A673 (cell line): ENCODE data around the gene GRAMD1A. TPM values are rescaled to one million over a fixed set of nuclear protein-coding genes. Genes with fewer than 3 reads are reported as not detected.

Experiments
- BruUV-seq: library from RNA; stranded (reverse); fragments of 400-500 nt; replicated peaks from 2 replicates; lab custom pipeline; 2021; lab: Mats Ljungman, UMichigan
- CTCF ChIA-PET: fragments of 300-600 bp; sonication (Branson Sonifier 250); formaldehyde crosslinking; loops from one replicate; lab custom pipeline; 2022; ENCODE audit warnings: antibody characterized with exemption; lab: Charles Lee
- POLR2A ChIA-PET: fragments of 300-600 bp; sonication (Branson Sonifier 250); formaldehyde crosslinking; loops from one replicate; lab custom pipeline; 2022; ENCODE audit warnings: antibody characterized with exemption; ENCODE audit not compliant: low non-redundant PET; lab: Charles Lee
- DNase-seq: peaks from one replicate; pipeline ENCODE4 v3.0.0-alpha.2; 2015; ENCODE audit warnings: low spot score
- H3K27ac ChIP-seq: fragments of 200-600 bp; sonication (generic); 2 replicates; pipeline ENCODE4 v1.5.1; 2016; ENCODE audit warnings: mixed run types, low read depth, mild to moderate bottlenecking, mixed read lengths, antibody characterized with exemption, low read length; ENCODE audit not compliant: poor library complexity, severe bottlenecking
- H3K27me3 ChIP-seq: fragments of 200-600 bp; sonication (generic); replicated peaks from 2 replicates; pipeline ENCODE4 v1.6.1; 2017; ENCODE audit warnings: mixed run types, low read depth, mild to moderate bottlenecking, mixed read lengths, antibody characterized with exemption, low read length; ENCODE audit not compliant: insufficient read depth, poor library complexity
- H3K36me3 ChIP-seq: fragments of 200-600 bp; sonication (generic); 2 replicates; pipeline ENCODE4 v1.6.1; 2016; ENCODE audit warnings: mixed run types, mild to moderate bottlenecking, mixed read lengths, antibody characterized with exemption, low read length; ENCODE audit not compliant: insufficient read depth, poor library complexity, severe bottlenecking
- H3K4me1 ChIP-seq: fragments of 200-600 bp; sonication (generic); 2 replicates; pipeline ENCODE4 v1.6.1; 2017; ENCODE audit warnings: mixed run types, mild to moderate bottlenecking, mixed read lengths, antibody characterized with exemption, low read length; ENCODE audit not compliant: insufficient read depth, poor library complexity, severe bottlenecking
- H3K4me3 ChIP-seq: fragments of 200-600 bp; sonication (generic); 2 replicates; pipeline ENCODE4 v1.5.1; 2016; ENCODE audit warnings: low read depth, mixed run types, mild to moderate bottlenecking, mixed read lengths, low read length; ENCODE audit not compliant: poor library complexity, severe bottlenecking
- H3K9me3 ChIP-seq: fragments of 200-600 bp; sonication (generic); 2 replicates; pipeline ENCODE4 v1.6.1; 2016; ENCODE audit warnings: mixed run types, low read depth, mild to moderate bottlenecking, mixed read lengths, antibody characterized with exemption, low read length; ENCODE audit not compliant: poor library complexity, severe bottlenecking
- CTCF ChIP-seq: fragments of 300-800, 200-600 bp; sonication (generic); conservative IDR thresholded peaks from 2 replicates; pipeline ENCODE4 v1.5.1; 2017; ENCODE audit warnings: low read depth, mild to moderate bottlenecking, antibody characterized with exemption, low read length, moderate library complexity, mixed read lengths
- EZH2 ChIP-seq: fragments of 200-600 bp; sonication (generic); IDR thresholded peaks from 2 replicates; pipeline ENCODE4 v1.6.1; 2017; ENCODE audit warnings: borderline replicate concordance, low read depth, mild to moderate bottlenecking, mixed read lengths, antibody characterized with exemption, low read length; ENCODE audit not compliant: poor library complexity, severe bottlenecking
- intact Hi-C: fragments of 100-400 bp; cut with micrococcal nuclease; formaldehyde crosslinking; loops from one replicate; pipeline ENCODE4 v1.10.0; 2022; ENCODE audit not compliant: unreplicated experiment
- total RNA-seq: library from RNA; stranded (reverse); gene quantifications from 2 replicates; pipeline ENCODE4 v1.2.3, GENCODE V29; 2021

The GRAMD1A gene
- total RNA-seq, 1 experiment from 2014 or later: 87.3 TPM

- H3K4me3 ChIP-seq: no peak overlapping the region
- CTCF ChIA-PET: no interaction called here
These were observed 32.3 kb downstream of the GRAMD1A start for GRCh38 chr19:35032356-35032865.

DNA sequence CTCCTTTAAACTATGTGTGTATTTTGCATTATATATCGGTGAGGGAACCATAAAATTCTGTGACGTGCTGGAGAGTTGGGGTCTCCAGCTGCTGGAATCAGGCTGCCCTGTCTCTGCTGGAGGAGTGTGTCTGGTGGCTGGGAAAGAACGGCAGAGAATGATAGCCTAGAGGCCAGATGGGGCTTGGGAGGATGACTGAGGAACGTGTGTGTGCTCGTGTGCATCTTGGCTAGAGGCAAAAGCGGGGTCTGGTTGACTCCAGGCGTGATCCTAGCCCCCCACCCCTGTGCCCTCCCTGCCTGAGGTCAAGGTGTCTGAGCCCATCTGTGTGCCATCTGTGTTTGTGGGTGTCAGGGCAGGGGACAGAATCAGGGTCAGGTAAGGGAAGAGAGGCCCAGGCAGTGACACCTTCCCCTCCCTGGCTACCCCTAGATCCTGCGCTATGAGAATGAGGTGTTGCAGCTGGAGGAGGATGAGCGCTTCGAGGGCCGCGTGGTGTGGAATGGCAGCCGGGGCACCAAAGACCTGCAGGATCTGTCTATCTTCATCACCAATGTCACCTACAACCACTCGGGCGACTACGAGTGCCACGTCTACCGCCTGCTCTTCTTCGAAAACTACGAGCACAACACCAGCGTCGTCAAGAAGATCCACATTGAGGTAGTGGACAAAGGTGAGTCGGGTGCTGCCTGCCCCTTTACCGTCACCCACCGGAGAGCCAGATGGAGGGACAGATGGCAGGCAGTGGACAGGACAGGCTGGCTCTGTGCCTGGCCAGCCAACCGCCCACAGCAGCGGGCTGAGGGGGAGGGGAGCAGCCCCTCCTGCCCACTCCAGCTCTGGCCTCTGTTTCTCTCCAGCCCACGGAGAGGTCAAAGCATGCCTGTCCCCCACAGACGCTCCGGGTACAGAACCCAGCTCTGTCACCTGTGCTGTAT lies 33.2 kb downstream of the GRAMD1A start:
- Histone ChIP-seq H3K4me3 (no peak overlapping the region), H3K36me3 (no peaks in the 10 kb centered on the region), H3K9me3 (no peaks in the 10 kb centered on the region), H3K27ac (no peak overlapping the region), H3K27me3 (no peaks in the 10 kb centered on the region), H3K4me1 (no peaks in the 10 kb centered on the region)
- TF ChIP-seq CTCF: no peak
- no peak for TF ChIP-seq EZH2
- ChIA-PET CTCF (no interaction called here), POLR2A (no interaction called here)
- DNase-seq: no peak
- BruUV-seq: no TSS peak
- intact Hi-C loops: no loop called here

More at GRCh38 chr19:35032356-35032865, 32.3 kb downstream of the GRAMD1A start:
- no peaks in the 10 kb centered on the region for H3K4me1 ChIP-seq
- peaks cover 3% of the 10 kb centered on the region for H3K36me3 ChIP-seq
- no peak for TF ChIP-seq CTCF
- no peak for TF ChIP-seq EZH2
- H3K27ac ChIP-seq: no peak overlapping the region
- intact Hi-C loops: no loop called here
- no peaks in the 10 kb centered on the region for H3K9me3 ChIP-seq
- BruUV-seq: no TSS peak
- H3K27me3 ChIP-seq: no peaks in the 10 kb centered on the region
- DNase-seq: no peak
- POLR2A ChIA-PET: no interaction called here

DNA sequence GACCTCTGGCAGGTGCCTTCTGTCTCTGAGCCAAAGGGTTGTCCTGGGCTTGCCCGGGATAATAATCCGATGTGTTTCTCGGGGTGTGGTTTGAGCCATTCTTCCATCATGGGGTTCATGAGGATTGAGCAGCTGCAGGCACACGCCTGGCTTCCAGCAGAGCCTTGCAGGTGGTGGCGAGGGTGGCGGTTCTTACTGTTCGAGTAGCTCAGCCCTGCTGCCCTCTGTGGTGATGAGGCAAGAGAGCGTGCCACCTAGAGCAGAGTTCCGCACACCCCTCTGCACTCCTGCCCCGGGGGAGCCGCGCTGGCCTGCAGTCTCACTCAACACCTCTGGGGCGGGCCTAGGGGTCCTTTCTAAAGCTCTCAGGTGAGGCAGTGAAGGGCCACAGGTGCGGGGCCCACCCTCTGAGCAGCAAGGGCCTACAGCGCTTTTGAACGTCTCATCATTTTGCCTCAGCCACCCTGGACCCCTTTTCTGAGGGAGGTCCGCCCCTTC lies 33.9 kb downstream of the GRAMD1A start:
- no peak overlapping the region for H3K27ac ChIP-seq
- CTCF ChIA-PET: no interaction called here
- DNase-seq: no peak
- no TSS peak for BruUV-seq
- no peaks in the 10 kb centered on the region for H3K36me3 ChIP-seq
- POLR2A ChIA-PET: no interaction called here
- intact Hi-C loops: no loop called here
- TF ChIP-seq CTCF (no peak), EZH2 (no peak)
- no peak overlapping the region for H3K4me3 ChIP-seq
- H3K4me1 ChIP-seq: no peaks in the 10 kb centered on the region
- H3K9me3 ChIP-seq: no peaks in the 10 kb centered on the region
- no peaks in the 10 kb centered on the region for H3K27me3 ChIP-seq
